ENCODE data around the gene PLAAT2.
"Not testable (repeated sequence)": the region's sequence is repeated elsewhere in the genome, so short reads cannot be mapped to it uniquely, and the experiment has no call there.

Gene PLAAT2

DNA sequence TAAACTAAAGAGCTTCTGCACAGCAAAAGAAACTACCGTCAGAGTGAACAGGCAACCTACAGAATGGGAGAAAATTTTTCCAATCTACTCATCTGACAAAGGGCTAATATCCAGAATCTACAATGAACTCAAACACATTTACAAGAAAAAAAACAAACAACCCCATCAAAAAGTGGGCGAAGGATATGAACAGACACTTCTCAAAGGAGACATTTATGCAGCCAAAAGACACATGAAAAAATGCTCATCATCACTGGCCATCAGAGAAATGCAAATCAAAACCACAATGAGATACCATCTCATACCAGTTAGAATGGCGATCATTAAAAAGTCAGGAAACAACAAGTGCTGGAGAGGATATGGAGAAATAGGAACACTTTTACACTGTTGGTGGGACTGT, 15.7 kb upstream of the PLAAT2 start:
- DNase-seq (ENCODE audit: low read depth in 2 of 2), result not testable (repeated sequence)

DNA sequence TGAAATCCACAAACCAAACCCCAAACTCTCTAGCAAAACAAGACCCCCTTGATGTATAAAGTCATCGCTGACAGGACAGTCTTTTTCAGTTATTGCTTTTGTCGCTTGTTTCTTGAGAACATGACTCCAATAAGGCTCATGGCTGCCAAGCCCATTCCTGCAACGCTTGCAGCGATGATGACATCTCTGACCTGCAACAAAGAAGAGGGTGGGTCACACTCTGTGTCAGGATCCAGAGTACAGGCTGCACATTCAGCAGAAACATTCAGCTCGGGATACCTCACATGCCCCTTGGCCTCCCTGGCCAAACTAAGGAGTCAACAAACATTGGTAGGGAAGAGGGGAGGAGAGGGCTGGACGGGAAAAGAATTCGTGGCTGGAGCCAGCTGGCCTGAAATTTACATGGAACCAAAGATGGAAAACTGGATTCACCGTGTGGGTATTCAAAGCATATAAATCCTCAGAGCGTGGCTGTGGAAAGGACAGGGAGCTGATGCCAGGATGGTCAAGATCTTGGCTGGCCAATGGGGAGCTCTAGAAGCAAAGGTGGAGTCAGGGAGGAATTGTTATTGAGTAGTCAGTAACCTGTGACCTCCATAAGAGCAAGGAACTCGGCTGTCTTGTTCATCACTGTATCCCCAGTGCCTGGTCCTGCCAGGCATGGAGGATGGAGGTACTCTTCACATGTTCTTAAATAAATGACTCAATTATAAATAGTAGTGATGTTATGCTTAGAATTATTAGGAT, 11.8 kb upstream of the PLAAT2 start:
- DNase-seq (ENCODE audit: low read depth in 2 of 2), result no peak

DNA sequence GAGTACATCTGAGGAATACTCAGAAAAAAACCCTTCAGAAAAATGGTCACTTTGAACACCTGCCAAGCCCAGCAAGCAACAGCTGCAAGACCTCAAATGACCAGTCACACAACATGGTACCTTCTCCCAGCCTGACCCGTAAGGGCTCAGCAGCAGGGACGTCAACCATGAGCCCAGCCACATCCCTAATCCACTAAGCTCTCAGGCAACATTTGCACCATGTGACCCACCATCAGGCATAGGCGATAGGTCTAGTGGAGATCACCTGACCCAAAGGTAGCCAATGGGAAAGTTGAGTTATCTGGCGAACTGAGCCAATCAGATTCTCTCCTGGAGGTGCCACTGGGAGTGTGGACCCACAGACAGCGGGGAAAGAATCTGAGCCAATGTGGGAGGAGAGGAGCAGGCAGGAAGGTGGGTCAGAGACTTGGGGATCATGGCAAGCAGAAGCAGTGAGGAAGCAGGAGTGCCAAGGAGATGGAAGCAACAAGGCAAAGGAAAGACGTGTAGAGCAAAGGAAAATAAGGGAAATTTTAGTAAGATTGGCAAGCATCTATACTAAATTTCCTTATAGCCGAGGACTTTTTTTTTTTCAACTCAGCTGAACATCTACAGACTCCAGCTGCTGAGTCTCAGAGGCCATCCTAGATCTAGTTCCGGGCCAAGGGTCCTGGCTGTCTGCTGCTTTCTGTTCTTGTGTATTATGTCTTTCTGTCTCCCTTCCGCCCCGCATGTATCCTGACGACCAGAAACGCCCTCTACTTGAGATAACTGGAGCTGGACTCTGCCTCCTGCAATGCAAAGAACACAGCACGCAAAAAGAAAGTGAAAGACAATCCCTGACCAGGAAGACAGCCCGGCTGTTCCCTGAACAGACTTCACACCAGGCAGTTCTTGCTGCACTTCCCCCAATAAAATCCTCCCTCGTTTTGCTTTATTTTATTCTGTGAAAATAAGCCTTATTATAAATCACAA, 11.0 kb upstream of the PLAAT2 start:
- DNase-seq (ENCODE audit: low read depth in 2 of 2), result peak in 1 of 2 donors; percentile 17

DNA sequence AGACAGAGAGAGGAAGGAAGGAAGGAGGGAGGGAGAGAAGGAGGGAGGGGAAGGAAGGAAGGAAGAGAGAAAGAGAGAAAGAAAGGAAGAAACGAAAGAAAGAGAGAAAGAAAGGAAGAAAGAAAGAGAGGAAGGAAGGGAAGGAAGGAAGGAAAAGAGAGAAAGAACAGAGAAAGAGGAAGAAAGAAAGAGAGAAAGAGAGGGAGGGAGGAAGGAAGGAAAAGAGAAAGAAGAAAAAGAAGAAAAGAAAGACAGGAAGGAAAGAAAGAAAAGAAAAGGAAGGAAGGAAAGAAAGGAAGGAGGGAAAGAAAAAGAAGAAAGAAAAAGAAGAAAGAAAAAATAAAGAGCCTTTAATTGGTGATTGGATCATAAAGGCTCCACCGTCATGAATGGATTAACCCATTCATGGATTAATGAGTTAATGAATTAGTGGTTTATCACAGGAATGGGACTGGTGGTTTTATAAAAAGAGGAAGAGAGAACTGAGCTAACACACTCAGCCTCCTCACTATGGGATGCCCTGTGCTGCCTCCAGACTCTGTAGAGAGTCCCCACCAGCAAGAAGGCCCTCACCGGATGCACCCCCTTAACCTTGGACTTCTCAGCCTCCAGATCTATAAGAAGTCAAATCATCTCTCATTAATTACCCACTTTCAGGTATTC, 9.0 kb upstream of the PLAAT2 start:
- DNase-seq (ENCODE audit: low read depth in 2 of 2), result no peak

DNA sequence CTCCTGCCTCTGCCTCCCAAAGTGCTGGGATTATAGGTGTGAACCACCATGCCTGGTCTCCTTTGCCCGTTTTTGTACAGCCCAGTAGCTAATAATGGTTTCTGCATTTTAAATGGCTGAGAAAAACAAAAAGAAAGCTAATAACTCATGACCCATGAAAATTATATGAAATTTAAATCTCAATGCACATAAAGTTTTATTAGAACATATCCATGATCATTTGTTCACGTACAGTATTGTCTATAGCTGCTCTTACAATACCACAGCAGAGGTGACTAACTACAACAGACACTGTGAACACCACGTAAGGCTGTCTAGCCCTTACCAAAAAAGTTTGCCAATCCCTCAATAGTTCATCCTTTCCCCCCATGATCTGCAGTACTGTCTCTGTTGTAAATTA, 6.4 kb upstream of the PLAAT2 start:
- DNase-seq (ENCODE audit: low read depth in 2 of 2), result no peak

DNA sequence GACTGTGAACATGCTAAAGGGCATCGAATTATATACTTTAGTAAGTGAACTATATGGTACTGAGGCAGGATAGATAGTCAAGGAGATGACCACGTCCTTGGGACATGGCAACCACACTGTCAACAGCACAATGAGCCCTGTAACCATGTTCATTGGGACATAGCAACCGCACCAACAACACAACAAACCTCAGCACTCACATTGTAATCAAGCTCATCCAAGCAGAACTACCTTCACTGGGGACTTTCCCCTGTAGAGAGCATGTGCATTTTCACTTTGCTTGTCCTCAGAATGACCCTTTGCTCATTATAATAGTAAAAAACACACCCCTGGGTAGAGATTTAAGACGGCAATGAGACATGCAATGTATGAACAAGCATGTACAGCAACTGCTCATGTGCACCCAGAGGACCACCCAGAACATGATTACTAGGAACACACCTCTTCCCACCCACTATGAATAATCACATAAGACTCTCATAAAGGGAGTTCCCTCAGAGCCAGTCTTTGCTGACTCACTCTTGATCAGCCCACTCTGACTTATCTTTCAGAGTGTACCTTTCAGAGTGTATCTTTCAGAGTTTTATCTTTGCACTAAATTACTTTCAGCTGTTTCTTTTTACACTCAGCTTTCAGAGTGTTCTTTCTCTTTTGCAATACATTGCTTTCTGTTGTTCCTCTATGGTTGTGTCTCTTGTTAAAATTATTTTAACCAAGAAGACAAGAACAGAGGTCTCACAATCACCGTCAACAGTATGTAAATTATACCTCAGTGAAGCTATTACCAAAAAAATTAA, 4.1 kb upstream of the PLAAT2 start:
- peak; percentile 43 to 54 for DNase-seq (ENCODE audit: low read depth in 2 of 2)

DNA sequence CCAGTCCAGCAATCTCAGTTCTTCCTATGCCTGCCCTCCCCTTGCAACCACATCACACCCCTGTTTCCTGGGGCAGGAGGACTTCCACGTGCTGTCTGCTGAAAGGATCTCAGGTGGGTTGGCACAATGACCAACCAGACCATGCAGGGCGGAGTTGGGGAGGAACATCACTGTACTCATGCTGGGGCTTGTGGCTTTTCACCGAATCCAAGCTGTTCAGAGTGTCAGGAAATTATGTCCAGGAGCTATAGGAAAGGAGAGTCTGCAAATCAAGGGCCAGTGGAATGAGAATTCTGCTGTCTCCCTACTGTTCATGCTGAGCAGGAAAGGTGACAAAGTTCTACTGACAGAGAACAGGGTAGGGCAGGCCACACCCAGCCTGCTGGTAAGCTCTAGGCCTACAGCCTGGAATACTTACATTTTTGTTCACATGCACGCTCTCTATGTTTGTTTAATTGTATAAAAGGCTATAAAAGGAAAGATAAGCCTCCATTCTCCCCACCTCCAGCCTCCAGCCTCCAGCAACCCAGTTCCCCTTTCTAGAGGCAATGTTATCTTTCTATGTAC, 1.7 kb upstream of the PLAAT2 start:
- no peak for DNase-seq (ENCODE audit: low read depth in 2 of 2)

DNA sequence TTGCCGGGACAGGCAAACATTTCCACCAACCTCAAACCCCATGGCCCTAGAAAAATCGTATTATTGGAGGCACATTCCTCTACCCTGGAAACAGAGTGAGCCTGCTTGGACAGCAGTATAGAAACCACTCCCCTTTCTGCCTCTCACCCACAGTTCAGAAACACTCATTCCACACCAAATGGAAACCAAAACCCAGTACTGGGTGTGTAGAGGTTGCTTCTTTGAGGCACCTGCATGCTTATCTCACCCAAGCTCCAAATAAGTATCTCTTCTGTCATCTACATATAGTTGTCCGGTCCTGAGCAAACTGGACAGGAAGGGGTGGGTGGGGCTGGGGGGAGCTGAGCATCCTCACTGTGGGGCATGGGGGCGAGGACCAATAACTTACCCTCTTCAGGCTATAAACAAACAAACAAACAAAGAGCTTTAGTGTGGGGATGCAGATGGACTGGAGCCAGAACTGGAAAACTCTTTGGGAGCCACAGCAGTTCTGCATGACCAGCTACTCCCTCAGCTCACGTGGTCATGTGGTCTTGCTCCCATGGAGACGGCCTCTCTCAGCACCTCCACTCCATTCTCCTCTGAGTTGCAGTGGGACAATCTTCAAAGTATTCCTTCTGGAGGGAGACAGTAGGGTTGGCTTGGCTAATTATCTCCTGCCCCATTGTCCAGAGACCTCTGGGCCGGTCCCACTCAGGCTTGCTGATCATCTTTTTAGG, 1.0 kb upstream of the PLAAT2 start:
- no peak for DNase-seq (ENCODE audit: low read depth in 2 of 2)

DNA sequence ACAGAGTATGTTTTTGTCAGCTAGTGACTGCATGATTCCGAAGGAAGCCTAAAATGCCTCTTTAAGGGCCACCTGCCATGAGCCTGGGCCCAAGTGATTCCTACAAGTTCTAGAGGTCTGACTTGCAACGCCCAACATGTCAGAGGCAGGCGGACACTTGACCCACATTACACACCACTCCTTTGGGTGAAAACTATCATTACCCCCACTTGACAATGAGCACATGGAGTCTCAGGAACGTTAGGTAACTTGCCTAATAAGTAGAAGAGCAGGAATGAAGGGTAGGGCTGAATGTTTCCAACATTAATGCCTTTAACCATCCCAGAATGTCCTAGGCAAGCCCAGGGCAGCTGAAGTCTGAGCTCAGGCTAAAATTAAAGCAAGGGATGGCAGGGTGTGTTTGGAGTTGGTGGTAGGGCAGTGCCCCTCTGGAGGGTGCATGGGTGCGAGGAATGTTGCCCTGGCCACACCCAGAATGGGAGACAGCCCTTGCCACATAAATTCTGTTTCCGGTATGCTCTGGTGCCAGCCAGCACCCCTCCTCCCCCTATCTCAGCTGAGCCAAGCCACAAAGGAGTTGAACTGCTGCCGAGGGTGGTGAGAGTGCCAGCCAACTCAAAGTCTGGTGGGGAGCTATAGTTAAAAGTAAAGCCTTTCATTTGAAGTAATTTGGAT, 2.5 kb downstream of the PLAAT2 start:
- no peak for DNase-seq (ENCODE audit: low read depth in 2 of 2)

DNA sequence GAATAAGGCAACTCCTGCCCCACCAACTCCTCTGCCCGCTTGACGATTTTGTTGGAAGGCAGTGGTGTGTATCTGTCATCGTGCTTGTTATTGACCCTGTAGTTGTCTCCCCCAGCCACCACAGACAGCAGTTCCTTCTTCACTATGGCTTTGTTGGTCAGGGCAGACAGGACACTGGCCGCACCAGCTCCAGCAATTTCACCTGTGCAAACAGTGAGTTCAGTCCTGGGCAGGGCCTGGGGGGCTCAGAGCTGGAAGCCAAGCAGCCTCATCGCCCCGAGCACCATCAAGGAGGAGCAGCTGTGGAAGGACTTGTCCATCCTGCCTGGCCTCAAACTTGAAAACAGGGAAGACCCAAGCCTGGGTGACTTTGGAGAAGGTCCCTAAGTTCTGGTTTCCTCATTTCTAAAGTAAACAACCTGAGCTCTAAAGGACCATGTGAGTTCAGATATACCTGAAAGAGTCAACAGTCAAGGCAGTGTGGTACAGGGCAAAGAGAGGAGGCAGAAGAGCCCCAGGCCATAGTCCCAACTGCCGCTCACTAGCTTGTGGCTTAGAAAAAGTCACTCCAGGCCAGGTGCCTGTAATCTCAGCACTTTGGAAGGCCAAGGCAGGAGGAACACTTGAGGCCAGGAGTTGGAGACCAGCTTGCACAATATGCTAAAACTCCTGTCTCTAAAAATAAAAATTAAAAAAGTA, 4.6 kb downstream of the PLAAT2 start:
- DNase-seq (ENCODE audit: low read depth in 2 of 2), result no peak

DNA sequence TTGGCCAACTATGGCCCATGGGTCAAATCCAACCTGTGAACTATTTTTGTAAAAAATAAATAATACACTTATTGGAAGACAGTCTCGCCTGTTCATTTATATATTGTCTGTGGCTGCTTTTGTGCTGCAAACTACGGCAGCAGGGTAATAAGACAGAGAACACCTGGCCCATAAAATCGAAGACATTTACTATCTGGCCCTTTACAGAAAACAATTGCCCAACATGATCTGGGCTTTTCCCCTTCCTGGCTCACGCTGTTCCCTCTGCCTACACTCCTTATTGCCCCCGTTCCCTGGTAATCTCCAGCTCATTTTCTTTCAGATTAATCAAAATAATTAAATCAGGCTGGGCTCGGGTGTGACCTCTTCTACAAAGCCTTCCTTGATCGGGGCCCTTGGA, 5.6 kb downstream of the PLAAT2 start:
- no peak for DNase-seq (ENCODE audit: low read depth in 2 of 2)

DNA sequence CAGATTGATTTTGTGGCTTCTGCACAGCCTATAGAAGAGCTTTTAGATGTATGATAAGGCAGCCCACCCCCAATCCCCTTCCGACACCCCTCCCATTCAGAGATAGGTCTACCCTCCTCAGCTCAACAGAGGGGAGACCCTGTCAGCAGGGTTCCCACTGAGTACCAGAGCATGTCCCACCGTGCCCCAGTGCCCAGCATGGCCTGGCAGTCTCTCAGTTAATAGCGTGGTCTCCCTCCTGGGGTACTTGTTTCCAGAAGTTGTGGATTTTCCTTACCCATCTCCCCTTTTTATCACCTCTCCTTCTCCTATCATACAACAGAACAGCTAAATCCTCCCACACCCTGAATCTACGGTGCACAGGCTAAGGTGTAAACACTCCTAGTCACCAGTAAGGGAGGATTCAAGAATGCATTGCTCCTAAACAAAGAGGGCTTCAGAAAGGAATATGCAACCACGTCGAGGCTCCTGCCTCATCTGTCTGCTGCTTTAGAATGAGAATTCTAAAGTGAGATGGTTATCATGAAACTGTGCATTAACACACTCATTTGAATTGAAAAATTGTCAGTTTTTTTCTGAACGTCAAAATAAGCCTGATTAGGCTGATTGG, 6.7 kb downstream of the PLAAT2 start:
- no peak for DNase-seq (ENCODE audit: low read depth in 2 of 2)

DNA sequence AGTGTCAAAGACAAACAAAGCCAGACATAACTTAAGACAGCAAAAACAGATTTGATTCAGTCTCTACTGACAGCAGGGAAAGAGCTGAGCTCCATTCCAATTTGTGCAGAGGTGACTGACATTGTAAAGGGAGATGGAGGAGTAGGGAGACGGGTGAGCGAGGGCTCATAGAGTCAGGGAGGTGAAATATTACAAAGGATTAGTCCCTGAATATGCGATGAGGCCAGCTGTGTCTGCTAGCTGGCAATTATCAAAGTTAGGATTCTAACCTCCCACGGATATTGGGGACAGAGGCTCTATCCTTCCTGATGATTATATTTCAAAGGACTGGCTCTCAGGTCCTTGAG, 8.3 kb downstream of the PLAAT2 start:
- DNase-seq (ENCODE audit: low read depth in 2 of 2), result no peak

DNA sequence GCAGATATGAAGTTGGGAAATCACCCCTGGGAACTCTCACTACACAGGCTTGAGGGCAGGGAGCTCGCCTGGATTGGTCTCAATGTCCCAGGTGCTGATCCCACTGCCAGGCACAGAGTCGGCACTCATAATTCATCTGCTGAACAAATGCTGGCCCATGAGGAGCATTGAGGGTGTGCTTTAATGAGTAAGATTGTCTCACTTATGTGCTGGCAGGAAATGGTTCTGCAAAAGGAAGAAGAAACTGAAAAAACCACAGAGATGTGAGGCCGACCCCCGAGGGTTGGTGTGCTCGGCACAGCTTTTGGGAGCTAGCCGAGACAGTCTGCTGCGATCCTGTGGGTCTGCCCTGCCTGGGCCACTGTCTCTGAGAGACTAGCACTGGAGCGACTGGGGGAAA, 9.4 kb downstream of the PLAAT2 start:
- peak in 1 of 2 donors; percentile 54 for DNase-seq (ENCODE audit: low read depth in 2 of 2)

DNA sequence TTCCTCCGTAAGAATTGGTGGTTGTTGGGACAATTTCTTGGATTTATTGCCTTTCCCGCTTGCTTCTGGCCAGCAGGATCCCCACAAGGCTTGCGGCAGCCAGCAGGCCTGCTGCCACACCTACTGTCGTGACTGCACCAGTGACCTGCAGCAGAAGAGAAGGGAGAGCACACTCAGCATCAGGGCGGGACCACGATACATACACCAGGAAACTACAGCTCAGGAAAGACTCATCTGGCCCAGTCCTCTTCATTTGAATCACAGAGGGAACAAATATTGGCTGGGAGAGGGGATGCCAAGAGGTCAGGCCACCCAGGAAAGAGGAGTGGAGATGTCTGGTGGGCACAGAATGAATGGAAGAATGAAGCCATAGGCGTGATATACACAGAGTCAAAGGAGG, 10.3 kb downstream of the PLAAT2 start:
- no peak for DNase-seq (ENCODE audit: low read depth in 2 of 2)

DNA sequence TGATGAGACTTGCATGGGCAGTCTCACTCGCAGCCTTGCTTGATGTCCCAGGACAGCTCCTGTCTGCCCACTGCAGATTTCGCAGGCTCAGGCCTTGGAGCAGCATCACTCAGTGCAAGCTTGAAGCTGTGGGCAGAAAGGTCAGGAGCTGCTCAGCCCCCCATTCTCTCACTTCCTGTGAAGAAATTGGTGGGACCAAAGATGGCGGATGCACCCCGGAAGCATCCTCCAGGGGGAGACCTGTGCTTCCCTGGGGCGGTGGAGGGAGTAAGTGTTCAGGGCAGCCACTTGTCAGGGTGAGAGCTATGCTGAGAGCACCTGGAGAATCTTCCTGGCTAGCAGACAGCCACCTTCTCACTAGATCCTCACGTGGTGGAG, 11.3 kb downstream of the PLAAT2 start:
- no peak for DNase-seq (ENCODE audit: low read depth in 2 of 2)

DNA sequence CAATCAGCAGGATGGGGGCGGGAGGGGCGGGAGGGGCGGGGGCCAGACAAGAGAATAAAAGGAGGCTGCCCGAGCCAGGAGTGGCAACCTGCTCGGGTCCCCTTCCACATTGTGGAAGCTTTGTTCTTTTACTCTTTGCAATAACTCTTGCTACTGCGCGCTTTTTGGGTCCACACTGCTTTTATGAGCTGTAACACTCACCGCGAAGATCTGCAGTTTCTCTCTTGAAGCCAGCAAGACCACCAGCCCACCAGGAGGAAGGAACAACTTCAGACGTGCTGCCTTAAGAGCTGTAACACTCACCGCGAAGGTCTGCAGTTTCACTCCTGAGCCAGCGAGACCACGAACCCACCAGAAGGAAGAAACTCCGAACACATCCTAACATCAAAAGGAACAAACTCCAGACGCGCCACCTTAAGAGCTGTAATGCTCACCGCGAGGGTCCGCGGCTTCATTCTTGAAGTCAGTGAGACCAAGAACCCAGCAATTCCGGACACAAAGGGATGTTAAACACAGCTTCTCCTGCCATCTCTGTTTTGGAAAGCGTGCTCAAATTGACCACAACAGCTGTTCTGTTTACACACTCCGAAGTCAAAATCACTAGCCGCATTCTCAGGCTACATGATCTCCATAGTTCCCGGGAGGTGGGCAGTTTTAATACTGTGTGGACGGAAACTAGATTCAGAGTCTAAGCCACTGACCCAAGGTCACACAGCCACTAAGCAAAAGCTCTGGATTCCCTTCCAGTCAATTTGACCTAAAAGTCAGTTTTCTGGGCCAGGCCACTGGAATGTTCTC, 11.9 kb downstream of the PLAAT2 start:
- no peak for DNase-seq (ENCODE audit: low read depth in 2 of 2)

DNA sequence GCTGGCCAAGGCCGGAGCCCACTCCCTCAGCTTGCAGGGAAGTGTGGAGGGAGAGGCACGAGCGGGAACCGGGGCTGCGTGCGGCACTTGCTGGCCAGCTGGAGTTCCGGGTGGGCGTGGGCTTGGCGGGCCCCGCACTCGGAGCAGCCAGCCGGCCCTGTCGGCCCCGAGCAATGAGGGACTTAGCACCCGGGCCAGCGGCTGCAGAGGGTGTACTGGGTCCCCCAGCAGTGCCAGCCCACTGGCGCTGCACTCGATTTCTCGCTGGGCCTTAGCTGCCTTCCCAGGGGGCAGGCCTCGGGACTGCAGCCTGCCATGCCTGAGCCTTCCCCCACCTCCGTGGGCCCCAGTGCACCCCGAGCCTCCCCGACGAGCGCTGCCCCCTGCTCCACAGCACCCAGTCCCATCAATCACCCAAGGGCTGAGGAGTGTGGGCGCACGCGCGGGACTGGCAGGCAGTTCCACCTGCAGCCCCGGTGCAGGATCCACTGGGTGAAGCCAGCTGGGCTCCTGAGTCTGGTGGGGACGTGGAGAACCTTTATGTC, 13.0 kb downstream of the PLAAT2 start:
- DNase-seq (ENCODE audit: low read depth in 2 of 2), result not testable (repeated sequence)

All from stimulated activated CD8-positive, alpha-beta memory T cell treated with anti-CD3 and anti-CD28 coated beads, Interleukin-7, amount 100 ng/mL, for 4 hours (primary cell).